SIG-M5 treated with dmso at 0.1 percent for 504 hours (cell line): ENCODE results near the gene LHB.

Source experiments
- DNase-seq: peaks from one replicate; lab custom pipeline; 2025; ENCODE audit not compliant: unreplicated experiment; lab: John Stamatoyannopoulos, UW

LHB gene

DNA sequence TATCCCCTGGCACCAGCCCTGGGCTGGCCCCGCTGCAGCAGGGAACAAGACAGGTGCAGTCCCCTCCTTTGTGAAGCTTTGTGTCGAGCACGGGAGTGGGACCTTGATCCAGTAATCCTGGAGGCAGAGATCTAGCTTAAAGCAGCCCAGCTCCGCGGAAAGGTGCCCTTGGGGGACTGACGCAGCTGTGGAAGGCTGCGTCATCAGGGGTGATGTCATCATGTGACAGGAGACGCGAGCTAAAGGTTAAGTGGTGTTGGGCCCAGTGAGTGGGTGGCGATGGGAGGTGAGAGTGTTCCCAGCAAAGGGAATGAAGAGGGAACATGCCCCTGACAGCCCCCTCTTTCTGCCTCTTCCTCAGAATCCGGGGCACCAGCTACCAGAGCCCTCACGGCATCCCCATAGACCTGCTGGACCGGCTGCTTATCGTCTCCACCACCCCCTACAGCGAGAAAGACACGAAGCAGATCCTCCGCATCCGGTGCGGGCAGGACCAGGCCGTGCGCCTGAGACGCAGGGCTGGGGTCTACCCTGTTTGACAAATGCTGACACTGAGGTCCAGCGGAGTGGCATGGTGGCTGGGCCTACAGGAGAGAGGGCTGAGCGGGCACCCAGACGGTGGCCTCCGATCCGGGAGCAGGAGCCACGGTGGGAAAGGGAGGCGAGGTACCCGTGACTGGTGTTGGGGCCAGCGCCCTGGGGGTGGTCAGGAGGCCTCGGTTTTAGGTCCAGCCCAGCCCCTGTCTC, 2.6 kb downstream of the LHB start:
- no peak for DNase-seq

DNA sequence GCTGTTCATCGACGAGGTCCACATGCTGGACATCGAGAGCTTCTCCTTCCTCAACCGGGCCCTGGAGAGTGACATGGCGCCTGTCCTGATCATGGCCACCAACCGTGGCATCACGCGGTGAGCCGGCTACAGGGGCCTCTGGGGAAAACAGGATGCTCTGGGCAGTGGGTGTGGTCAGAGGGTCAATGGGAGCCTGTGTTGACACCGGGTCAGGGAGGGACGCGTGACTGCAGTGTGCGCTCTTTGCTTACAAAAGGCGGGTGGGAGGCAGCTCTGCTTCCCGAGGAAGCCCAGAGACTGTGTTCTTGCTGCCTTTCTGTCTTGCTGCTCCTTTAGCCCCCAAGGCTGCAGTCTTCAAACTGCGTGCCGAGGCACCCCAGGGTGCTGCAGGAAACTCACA, 5.7 kb downstream of the LHB start:
- no peak for DNase-seq

DNA sequence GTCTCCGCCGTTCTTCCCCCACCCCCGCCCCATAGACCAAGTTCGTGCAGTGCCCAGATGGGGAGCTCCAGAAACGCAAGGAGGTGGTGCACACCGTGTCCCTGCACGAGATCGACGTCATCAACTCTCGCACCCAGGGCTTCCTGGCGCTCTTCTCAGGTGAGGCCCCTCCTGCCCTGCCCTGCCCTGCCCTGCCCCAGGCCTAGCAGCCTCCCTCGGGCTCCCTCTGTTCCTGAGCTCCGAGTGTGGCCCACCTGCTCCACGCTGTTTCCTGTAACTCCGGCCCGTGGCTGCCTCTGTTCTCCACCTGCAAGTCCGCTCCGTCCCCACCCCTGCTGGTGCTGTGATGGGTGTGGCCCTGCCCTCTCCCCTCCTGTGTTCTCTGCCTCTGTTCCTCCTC, 6.4 kb downstream of the LHB start:
- no peak for DNase-seq

DNA sequence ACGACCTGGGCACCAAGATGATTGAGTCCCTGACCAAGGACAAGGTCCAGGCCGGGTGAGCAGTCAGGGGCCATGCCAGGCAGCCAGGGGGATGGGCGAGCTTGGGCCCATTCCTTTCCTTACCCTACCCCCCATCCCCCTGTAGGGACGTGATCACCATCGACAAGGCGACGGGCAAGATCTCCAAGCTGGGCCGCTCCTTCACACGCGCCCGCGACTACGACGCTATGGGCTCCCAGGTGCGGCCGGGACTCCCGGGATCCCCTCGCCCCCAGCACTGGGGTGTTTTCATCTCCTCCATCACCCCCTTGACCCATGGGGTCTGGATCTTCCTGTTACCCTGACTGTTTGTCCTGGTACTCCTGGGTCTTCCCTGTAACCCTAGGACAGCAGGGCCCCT, 7.1 kb downstream of the LHB start:
- DNase-seq: no peak

DNA sequence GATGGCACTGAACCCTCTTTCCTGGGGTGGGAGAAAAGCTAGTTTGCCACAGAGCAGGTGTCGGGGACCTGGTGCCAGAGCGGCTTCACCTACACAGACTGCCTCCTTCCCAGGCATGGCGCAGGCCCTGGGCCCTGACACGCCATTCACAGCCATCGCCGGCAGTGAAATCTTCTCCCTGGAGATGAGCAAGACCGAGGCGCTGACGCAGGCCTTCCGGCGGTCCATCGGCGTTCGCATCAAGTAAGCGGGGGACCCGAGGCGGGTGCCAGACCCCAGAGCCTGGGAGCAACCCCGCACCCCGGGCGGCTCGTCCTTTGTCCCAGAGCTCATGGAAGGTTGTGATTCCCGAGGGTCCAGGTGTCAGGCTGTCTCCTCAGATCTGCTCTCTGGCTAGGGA, 10.0 kb downstream of the LHB start:
- no peak for DNase-seq

DNA sequence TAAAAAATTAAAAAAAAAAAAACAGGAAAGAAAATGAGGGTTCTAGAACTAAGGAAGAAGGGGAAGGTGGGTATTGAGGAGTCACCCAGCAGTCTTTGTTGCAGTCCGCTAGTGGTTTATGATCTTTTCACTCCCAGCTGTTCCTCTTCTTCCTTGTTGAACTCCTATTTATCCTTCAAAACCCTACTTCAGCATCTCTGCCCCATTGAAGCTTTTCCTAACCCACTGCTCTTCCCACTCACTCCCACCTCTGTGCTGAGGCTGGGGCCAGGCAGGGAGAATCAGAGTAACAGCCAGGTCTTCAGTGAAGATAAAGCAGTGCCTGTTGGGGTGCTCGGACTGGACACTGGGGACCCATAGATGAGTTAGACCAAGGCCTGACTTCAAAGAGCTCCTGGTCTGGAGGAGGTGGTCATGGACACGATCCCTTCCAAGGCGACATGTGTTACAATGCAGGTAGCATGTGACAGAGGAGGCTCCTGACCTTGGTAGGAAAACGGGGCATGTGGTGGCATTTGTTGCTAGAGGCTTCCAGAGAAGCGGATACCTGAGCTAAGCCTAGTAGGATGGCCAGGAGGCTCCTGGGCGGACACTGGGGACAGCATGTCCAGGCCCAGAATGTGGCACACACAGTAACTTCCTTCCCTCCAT, 11.8 kb downstream of the LHB start:
- no peak for DNase-seq

DNA sequence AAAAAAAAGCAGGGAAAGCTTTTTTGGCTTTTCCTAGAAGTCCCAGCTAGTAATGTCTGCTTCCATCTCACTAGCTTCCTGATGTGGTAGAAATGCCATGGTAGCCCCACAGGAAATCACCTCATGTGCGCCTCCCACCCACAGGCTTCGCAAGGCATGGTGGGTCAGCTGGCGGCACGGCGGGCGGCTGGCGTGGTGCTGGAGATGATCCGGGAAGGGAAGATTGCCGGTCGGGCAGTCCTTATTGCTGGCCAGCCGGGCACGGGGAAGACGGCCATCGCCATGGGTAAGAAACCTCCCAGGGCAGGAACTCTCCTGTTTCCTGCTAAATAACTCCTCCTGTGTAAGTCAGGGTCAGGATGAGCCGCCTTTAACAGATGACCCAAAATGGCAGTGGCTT, 12.8 kb downstream of the LHB start:
- DNase-seq: no peak

DNA sequence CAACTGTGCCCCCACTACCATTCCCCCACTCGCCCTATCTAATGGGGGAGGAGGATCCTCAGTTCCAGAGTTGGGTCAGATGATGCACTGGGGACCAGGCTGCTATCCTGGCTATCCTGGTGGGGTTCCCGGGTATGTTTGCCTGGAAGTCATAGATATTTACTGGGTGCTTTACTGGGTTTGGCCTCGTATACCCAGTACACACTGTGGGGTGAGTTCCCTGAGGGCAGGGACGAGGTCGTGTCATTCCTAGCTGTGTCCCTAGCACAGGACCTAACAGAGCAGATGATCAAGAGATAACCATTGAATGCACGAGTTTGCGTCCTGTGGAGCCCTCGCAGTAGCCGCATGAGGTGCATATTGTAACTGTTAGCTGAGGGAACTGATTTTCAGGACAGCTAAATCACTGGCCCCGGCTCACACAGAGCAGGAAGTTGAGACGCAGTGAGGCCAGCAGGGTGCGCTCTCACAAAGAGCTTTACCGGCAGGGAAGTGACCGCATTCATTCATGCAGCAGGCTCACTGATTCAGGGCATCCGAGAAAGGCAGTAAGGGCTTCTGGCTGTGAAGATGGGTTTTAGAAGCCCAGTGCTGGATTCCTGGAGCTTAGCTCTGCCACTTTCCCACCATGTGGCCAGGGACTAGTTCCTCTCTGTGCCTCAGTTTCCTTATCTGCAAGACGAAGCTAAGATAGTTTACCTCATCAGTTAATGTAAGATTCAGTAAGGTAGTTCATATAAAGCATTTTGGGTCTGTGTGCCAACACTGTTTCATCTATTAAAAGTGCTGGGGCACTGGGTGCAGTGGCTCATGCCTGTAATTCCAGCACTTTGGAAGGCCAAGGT, 17.2 kb downstream of the LHB start:
- DNase-seq: peak; percentile 70

DNA sequence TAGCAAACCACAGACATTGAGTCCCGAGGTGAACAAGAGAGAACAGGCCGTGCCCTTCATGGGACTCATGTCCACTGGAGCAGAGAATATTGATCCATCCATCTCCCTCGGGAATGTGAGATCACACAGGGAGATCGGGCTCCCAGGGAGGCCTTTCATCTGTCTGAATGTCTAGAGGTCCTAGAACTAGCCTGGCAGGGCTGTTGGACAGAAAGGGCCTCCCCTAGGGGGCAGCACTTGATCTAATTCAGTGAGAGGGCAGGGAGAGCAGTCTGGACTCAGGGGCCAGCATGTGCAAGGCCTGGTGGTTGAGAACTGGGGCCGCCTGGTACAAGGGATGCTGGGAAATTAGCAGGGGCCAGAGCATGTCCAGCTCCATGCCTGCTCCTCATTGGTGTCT, 18.9 kb downstream of the LHB start:
- peak; percentile 60 for DNase-seq

DNA sequence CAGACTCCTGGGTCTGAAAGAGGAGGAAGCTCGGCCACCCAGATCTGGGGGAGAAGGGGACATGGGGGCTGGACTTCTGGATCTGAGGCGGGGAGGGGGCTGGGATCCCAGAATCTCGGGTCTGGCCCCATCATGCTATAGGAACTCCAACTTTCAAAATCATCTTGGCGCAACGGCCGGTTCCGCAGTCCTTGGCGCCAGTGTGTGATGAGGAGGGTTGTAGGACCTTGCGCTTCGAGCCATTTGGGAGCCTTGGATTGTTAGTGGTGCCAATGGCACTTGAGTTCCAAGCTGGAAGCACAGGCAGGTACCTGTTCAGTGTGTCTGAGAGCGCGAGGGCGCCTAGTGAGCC, 22.9 kb downstream of the LHB start:
- DNase-seq: no peak

DNA sequence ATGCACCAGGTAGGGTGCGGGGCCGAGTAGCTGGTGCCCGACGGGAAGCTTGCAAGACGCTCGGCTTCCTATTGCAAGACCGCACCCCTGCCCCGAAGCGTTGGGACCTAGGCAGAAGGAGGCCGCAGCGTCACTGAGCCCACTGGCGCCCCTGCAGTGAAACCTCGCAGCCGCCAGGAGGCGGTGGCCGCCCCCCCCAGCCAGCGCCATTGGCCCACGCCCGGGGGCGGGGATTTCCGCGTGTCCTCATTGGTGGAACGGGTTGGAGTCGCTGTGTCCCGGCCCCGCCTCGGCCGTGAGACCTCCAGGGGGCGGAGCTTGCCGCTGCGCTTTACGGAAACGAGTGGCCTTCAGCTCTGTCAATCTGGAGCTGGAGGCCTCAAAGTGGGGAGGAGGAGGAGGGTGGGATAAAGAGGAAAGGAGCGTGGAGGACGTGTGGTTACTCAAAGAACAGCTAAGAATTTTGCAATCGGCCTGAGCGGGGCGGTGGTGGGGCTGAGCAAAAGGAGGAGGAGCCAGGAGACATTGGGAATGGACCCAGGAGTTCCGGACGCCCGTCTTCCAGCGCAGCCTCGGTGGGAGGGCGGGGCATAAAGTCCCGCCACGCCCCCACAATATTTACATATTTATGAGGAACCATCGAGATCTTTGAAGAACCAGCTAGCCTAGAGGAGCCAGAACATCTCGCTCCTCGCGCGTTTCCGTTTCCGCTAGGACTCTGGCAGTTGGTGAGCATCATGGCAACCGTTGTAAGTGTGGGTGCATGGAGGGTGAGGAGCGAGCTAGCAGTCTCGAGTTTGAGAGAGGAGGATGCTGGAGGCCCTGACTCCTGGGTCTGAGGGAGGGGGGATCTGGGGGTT, 23.5 kb downstream of the LHB start, which contains the start of the genes GYS1 and RUVBL2:
GYS1 (minus strand) TSS at position 135 of the 860 bp plus-strand sequence. CDS start 197 bp downstream, outside the sequence.
RUVBL2 (plus strand) TSS at position 713 of the 860 bp plus-strand sequence; CDS start at position 738, 25 bp downstream.
- peak; percentile 100 for DNase-seq

DNA sequence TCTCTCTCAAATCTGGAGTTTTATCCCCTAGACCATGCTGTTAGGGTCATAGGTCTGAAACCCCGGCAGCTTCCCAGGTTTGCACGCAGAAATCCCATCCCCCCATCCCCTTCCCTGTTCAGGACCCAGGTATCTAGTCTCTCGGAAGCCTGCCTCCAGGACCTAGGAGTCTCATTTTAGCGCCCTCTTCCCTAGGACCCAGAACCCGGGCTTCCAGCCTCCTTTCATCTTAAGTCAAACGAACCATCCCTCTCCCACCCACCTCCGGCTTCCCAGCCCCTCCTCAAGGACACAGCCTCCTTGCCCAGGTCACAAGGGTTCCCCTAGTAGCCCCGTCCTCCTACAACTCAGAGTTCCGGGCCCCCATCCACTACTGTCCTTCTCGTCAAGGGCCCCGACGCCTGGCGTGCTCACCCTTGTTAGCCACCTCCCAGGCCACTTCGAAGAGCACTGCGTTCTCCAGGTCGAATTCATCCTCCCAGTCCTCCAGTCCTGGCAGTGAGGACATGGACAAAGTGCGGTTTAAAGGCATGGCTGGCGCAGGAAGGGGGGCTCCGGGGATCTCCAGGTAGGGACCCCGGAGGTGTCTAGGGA, 24.2 kb downstream of the LHB start:
- peak; percentile 43 for DNase-seq

DNA sequence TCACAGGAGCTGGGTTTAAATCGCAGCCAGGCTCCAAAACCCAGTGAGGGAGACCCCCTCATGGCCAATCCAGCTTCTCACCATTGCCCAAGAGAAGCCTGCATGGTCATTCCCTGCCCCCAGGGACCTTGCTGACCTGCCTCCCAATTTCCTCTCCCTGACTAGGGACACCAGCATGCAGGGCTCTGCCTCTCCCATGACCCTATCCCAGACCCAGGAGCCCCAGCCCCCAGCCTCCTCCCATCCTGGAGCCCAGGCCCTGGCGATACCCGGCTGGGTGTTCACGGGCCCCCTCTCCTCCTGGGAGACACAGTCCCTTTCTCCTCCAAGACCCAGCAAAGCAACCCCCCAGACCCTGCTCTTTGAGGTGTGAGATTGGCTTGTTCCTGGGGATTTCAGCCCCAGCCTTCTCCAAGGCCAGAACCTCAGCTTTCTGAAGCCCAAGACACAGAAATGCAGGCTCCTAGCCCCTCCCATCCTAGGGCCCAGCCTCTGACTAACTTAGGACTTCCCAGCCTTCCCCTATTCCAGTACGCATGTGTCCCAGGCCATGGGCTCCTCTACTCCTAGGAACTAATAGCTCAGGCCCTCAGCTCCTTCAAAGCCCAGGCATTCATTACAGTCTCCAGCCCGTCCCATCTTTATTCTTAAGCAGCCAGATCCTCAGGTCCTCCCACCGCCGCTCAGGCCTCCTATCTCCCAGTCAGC, 24.9 kb downstream of the LHB start:
- peak; percentile 55 for DNase-seq

DNA sequence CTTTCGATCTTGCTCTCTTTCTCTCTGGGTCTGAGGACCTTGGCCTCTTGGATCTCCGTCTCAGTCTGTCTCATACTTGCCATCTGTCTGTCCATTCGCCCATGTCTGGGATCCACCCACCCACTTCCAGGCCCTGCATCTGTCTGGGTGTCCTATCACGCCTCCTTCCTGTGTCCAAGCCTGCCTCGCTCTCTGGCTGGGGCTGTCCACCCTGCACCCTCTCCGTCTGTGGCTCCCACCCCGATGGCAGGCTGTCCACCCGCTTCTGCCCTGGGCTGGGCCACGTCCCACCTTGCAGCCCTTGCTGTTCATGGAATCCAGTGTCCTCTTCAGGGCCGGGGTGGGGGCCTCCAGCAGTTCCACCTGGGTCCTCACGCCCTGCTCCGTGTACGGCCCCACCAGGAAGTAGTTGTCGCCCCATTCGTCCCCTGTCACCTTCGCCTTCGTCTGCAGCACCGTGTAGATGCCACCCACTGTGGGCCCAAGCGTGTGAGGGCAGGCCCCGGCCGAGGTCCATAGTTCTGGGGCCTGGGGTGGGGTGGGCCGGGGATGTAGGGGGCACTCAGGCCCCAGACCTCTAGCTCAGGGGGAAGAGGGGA, 25.8 kb downstream of the LHB start:
- no peak for DNase-seq

DNA sequence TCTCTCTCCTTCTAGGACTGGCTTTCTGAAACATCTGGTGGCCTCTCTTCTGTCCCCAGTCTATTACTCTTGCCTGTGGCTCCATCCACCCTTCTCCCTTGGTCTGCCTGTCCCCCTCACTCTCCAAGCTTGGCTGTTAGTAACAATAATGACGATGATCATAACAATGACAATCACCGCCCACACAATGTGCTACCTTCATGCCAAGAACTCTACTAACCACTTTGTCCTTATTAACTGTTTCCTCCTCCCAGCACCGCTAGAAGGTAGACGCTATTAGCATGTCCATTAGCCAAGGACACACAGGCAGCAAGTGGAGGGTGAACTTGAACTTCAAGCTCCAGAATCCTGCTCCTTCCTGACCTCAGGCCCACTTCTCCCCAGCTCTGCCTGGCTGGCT, 26.5 kb downstream of the LHB start:
- no peak for DNase-seq

DNA sequence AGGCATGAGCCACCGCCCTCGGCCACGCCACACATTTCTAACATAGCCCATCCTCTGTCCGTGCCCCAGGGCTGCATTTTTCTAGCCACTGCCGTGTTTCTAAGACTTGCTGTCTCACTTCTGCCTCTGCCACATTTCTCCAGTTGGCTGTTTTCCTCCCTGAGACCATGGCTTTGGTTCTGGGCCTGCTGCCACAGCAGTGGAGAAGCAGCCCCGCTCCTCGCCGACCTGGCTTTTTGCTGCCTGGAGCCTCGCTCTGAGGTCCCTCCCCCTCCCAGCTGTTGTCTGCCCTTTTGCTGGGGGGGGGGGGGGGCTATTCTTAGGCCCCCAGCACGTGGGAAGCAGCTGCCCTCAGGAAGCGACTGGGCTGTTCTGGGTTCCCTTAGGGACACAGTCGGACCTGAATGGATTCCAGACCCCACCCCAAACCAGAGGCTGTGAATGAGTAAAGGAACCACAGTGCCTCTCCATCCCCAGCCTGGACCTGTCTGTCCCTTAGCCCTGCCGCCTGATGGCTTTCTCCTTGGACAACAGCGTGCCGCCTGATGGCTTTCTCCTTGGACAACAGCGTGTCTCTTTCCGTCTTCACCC, 27.1 kb downstream of the LHB start:
- DNase-seq: no peak

DNA sequence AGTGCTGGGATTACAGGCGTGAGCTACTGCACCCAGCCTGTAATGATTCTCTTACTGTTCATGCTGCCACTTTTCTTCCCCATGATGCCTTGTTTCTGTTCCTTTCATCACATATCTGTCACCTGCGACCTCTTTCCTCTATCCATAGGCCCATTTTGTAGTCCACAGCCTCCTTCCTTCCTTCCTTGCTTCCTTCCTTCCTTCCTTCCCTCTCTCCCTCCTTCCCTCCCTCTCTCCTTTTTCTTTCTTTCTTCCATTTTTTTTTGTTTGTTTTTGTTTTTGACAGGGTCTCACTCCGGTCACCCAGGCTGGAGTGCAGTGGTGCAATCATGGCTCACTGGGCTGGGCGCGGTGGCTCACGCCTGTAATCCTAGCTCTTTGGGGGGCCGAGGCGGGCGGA, 28.0 kb downstream of the LHB start:
- DNase-seq: no peak

DNA sequence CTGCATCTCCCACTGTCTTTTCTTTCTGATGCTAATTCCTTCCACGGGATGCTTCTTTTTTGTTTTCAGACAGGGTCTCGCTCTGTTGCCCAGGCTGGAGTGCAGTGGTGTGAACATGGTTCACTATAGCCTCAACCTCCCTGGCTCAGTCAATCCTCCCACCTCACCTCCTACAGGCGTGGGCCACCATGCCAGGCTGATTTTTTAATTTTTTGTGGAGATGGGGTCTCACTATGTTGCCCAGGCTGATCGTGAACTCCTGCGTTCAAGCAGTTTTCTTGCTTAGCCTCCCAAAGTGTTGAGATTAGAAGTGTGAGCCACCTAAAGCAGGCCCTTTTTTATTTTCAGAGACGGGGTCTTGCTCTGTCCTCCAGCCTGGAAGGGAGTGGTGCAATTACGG, 28.6 kb downstream of the LHB start:
- DNase-seq: no peak

DNA sequence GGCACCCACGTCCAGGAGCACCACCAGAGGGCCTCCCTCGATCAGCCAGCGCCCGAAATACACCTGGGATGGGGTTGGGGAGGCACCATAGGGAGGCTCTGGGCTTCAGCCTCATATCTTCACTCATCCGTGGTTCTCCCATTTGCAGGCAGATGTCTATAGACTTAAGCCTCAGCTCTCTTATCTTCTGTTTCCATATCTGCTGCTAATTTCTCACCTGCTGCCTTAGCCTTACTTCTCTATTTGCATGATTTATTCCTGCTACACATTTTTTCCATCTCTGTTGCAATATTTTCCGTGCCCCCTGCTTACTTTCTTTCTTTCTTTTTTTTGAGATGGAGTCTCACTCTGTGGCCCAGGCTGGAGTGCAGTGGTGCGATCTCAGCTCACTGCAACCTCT, 29.6 kb downstream of the LHB start:
- no peak for DNase-seq
